Esophagus (tissue), 2 donors: ENCODE data around the gene MRPL23. TPM values are rescaled to one million over a fixed set of nuclear protein-coding genes. Genes with fewer than 3 reads are reported as not detected.

Experiments
- H3K27ac ChIP-seq, 2 donors: one replicate each; pipeline ENCODE4 v1.5.1; 2013; ENCODE audit warnings: low read depth in 2 of 2, mild to moderate bottlenecking in 2 of 2, inconsistent platforms in 1 of 2, low read length in 1 of 2, moderate library complexity in 1 of 2
- H3K27me3 ChIP-seq, 2 donors: one replicate each; pipeline ENCODE4 v1.6.1; 2013; ENCODE audit warnings: low read length in 2 of 2, control low read depth in 1 of 2, mild to moderate bottlenecking in 1 of 2; ENCODE audit not compliant: insufficient read depth in 2 of 2, control insufficient read depth in 1 of 2
- H3K36me3 ChIP-seq, 2 donors: one replicate each; pipeline ENCODE4 v1.6.1; 2013; ENCODE audit warnings: low read length in 1 of 2; ENCODE audit not compliant: control insufficient read depth in 2 of 2, insufficient read depth in 2 of 2
- H3K4me1 ChIP-seq, 2 donors: one replicate each; pipeline ENCODE4 v1.6.1; 2013; ENCODE audit warnings: low read length in 1 of 2; ENCODE audit not compliant: control insufficient read depth in 2 of 2, insufficient read depth in 2 of 2
- H3K4me3 ChIP-seq, 2 donors: one replicate each; pipeline ENCODE4 v1.5.1; 2013; ENCODE audit warnings: low read length in 2 of 2, mild to moderate bottlenecking in 2 of 2, low read depth in 1 of 2, moderate library complexity in 1 of 2
- H3K9me3 ChIP-seq, 2 donors: one replicate each; pipeline ENCODE4 v1.6.1; 2013; ENCODE audit warnings: mild to moderate bottlenecking in 2 of 2, low read depth in 1 of 2, low read length in 1 of 2, moderate library complexity in 1 of 2; ENCODE audit not compliant: control insufficient read depth in 2 of 2, insufficient read depth in 1 of 2
- WGBS, 2 donors: extraction: QIAGEN DNeasy Blood & Tissue Kit; methylation state at CpG; one replicate each; pipeline ENCODE4 v1.1.7; 2013; 5-methylcytosine and 5-hydroxymethylcytosine counted together
- polyA plus RNA-seq, 2 donors: library from polyadenylated mRNA; stranded (reverse); fragments of 200-250 nt; gene quantifications; one replicate each; pipeline ENCODE4 v1.2.3, GENCODE V29; 2013
- donor health status: healthy with polysubstance abuse.
- donor health status: Bipolar disorder and iron deficiency.

MRPL23 gene
- 100 to 1,000 TPM in 1 of 2 donors, 10 to 100 TPM in 1; 95.5 to 163 TPM for polyA plus RNA-seq

GRCh38 chr11:1946812-1947484 lies at the start of gene MRPL23:
Gene MRPL23 (plus strand): TSS chr11:1947332. CDS start chr11:1947363, 31 bp downstream.
- Histone ChIP-seq H3K27me3 (no peaks in the 10 kb centered on the region), H3K36me3 (no peaks in the 10 kb centered on the region), H3K4me3 (no peak within 1 kb of the TSS), H3K27ac (no peak within 1 kb of the TSS), H3K4me1 (peaks cover 2 to 3% of the 10 kb centered on the region in 2 donors), H3K9me3 (no peaks in the 10 kb centered on the region)
- WGBS, 2 donors, result 2% methylated on average over 18 of the region's 85 CpGs; no CpG with 5 or more reads in 1 of the 2 donors

DNA sequence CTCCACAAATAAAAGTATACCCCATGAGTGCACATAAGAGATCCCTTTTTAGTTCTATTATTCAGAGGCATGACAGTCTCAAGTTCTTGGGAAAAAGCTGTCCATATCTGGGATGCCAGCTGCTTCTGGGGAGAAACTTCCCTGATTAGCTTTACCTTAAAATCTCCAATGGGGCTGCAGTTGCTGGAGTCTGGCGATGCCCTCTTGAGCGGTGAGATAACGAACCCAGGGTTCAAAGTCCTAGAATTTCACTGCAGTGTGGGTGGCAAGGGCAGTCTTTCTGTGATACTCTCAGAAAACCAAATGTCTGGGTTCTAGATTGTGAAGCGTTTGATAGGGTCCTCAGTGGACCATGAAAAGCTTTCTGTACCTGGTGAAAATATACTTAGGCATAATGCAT lies 48.0 kb upstream of the MRPL23 start:
- no peaks in the 10 kb centered on the region for H3K4me1 ChIP-seq
- WGBS, 2 donors, result 73 to 93% methylated on average over 4 of the region's 4 CpGs

GRCh38 chr11:1899686-1900085 lies 47.4 kb upstream of the MRPL23 start:
- Histone ChIP-seq H3K9me3 (no peaks in the 10 kb centered on the region), H3K27me3 (no peaks in the 10 kb centered on the region), H3K4me3 (no peak overlapping the region), H3K4me1 (no peaks in the 10 kb centered on the region), H3K36me3 (no peaks in the 10 kb centered on the region), H3K27ac (no peak overlapping the region)
- 78 to 84% methylated on average over 5 of the region's 5 CpGs for WGBS, 2 donors

More for the DNA sequence above, 48.0 kb upstream of the MRPL23 start:
- Histone ChIP-seq H3K4me3 (no peak overlapping the region), H3K27me3 (no peaks in the 10 kb centered on the region), H3K27ac (no peak overlapping the region), H3K36me3 (no peaks in the 10 kb centered on the region), H3K9me3 (no peaks in the 10 kb centered on the region)

DNA sequence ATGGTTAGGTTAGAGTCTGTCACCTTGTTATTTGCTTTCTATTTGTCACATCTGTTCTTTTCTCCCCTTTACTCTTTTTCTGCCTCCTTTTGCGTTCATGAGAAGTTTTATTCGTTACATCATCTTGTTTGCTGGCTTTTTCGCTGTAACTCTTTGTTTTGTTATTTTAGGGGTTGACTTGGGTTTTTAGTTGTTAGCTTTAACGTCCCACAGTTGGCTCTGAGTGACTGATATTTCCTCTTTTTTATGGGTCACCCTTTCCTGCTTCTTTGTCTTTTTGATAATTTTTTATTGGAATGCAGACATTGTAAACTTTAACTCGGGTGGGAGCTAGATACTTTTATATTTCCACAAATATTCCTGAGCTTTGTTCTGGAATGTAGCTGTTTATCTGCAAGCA lies 41.0 kb upstream of the MRPL23 start:
- Histone ChIP-seq H3K4me3 (no peak overlapping the region), H3K27ac (no peak overlapping the region), H3K9me3 (no peaks in the 10 kb centered on the region), H3K36me3 (no peaks in the 10 kb centered on the region), H3K4me1 (no peaks in the 10 kb centered on the region), H3K27me3 (no peaks in the 10 kb centered on the region)
- WGBS, 2 donors, result 50 to 51% methylated on average over 5 of the region's 5 CpGs

DNA sequence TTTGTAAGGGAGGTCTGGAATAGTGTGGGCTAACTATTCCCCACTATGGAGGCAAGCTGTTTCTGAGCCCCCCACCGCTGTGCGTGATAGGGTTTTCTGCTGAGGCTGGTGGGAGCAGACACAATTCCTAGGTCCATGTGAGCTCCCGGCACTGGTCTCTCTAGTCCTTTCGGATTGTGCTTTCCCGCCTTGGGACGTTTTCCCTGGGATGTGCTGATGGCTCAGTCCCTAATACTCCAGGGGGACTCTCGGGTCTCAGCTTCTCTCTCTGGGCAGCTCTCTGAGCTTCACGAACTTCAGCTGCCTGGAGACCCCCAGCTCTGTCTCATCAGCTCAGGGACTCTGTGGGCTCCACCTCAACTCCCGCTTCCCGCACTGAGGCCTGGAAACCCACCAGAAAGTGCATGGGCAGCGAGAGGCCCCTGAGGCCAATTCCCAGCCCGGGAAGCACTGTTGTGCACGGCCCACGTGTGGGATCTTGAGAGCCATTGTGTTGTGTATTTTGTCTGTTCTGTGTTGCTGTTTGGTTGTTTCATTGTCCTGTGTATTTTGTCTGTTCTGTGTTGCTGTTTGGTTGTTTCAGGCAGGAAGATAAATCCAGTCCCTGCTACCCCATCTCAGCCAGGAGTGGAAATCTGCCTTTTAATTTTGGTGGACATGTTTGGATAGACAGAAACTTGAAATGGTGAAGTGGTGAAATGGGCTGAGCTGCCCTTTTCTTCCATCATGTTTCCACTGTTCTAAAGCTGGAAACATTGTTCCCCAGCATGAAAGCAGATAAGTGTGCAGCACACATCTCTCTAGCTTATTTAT lies 40.3 kb upstream of the MRPL23 start:
- no peaks in the 10 kb centered on the region for H3K9me3 ChIP-seq
- H3K27me3 ChIP-seq, result no peaks in the 10 kb centered on the region
- no peaks in the 10 kb centered on the region for H3K36me3 ChIP-seq
- no peak overlapping the region for H3K4me3 ChIP-seq
- H3K27ac ChIP-seq, result no peak overlapping the region
- WGBS, 2 donors, result 72 to 78% methylated on average over 14 of the region's 14 CpGs
- H3K4me1 ChIP-seq, result no peaks in the 10 kb centered on the region

DNA sequence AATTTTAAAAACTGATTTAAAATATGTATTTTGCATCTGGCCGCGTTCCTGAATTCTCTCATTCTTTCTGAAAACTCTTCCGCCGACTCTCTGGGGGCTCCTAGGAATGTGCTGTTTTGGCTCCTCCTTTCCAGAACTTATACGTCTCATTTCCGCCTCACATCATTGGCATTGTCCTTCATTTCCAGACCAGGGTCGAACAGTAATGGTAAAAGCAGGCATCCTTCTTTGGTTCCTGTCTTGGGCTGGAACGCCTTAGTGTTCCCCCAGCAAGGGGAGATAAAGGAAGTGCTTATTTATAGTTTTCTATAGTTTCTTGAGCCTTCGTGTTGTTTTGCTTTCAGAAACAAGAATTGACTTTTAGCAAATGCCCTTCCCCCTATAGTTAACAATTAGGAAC lies 38.5 kb upstream of the MRPL23 start:
- H3K27ac ChIP-seq, result no peak overlapping the region
- H3K4me1 ChIP-seq, result no peaks in the 10 kb centered on the region
- no peak overlapping the region for H3K4me3 ChIP-seq
- H3K9me3 ChIP-seq, result no peaks in the 10 kb centered on the region
- H3K27me3 ChIP-seq, result no peaks in the 10 kb centered on the region
- 49% methylated on average over 9 of the region's 9 CpGs for WGBS, 2 donors
- H3K36me3 ChIP-seq, result no peaks in the 10 kb centered on the region

DNA sequence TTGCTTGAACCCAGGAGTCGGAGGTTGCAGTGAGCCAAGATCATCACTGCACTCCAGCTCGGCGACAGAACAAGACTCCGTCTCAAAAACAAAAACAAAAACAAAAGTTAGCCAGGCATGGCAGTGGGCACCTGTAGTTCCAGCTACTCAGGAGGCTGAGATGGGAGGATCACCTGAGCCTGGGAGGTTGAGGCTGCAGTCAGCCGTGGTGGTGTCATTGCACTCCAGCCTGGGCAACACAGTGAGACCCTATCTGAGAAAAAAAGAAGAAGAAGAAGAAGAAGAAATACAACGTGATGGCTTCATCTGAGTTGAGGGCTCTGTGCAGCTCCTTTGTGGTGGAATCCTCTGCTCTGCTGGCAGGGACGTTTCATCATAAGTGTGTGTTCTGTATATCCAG lies 37.6 kb upstream of the MRPL23 start:
- H3K27ac ChIP-seq, result no peak overlapping the region

GRCh38 chr11:1912289-1912878 lies 34.7 kb upstream of the MRPL23 start:
- no peaks in the 10 kb centered on the region for H3K36me3 ChIP-seq
- H3K4me1 ChIP-seq, result no peaks in the 10 kb centered on the region
- no peaks in the 10 kb centered on the region for H3K9me3 ChIP-seq
- no peak overlapping the region for H3K27ac ChIP-seq
- H3K4me3 ChIP-seq, result no peak overlapping the region
- WGBS, 2 donors, result 83 to 85% methylated on average over 13 of the region's 13 CpGs
- no peaks in the 10 kb centered on the region for H3K27me3 ChIP-seq

More for the DNA sequence above, 37.6 kb upstream of the MRPL23 start:
- Histone ChIP-seq H3K27me3 (no peaks in the 10 kb centered on the region), H3K4me3 (no peak overlapping the region), H3K36me3 (no peaks in the 10 kb centered on the region), H3K9me3 (no peaks in the 10 kb centered on the region), H3K4me1 (no peaks in the 10 kb centered on the region)
- 84 to 88% methylated on average over 7 of the region's 7 CpGs for WGBS, 2 donors

- H3K4me3 ChIP-seq, result no peak overlapping the region
- no peak overlapping the region for H3K27ac ChIP-seq
- H3K4me1 ChIP-seq, result no peaks in the 10 kb centered on the region
- H3K27me3 ChIP-seq, result no peaks in the 10 kb centered on the region
- WGBS, 2 donors, result 92 to 93% methylated on average over 31 of the region's 31 CpGs
- no peaks in the 10 kb centered on the region for H3K36me3 ChIP-seq
- no peaks in the 10 kb centered on the region for H3K9me3 ChIP-seq
Observed at GRCh38 chr11:1913271-1914060, 33.7 kb upstream of the MRPL23 start.
